Heart right ventricle (tissue), 16 donors: Measurements from ENCODE around the gene CHD6. TPM values are rescaled to one million over a fixed set of nuclear protein-coding genes. Genes with fewer than 3 reads are reported as not detected.

Experiments
- ATAC-seq, 8 donors: fragments of 200-7000 bp; cut with Tn5 transposase; one replicate each; pipeline ENCODE4 v1.9.1; 2020; ENCODE audit warnings: mild to moderate bottlenecking in 8 of 8, moderate library complexity in 8 of 8, moderate number of reproducible peaks in 1 of 8
- DNase-seq, 2 donors: peaks; one replicate each; pipeline ENCODE4 v3.0.0-alpha.2; 2020
- H3K27ac ChIP-seq, 10 donors: fragments of 200-600 bp; sonication (generic) in 2 of 10; one replicate each; pipeline versions ENCODE4 v1.5.0 to v1.8.0; 2020 to 2022; ENCODE audit warnings: mild to moderate bottlenecking in 3 of 10
- H3K27me3 ChIP-seq, 7 donors: fragments of 200-600 bp; one replicate each; pipeline ENCODE4 v1.8.0; 2021 to 2022; ENCODE audit warnings: mild to moderate bottlenecking in 2 of 7
- H3K36me3 ChIP-seq, 9 donors: fragments of 200-600 bp; sonication (generic) in 1 of 9; one replicate each; pipeline versions ENCODE4 v1.5.0 to v1.8.0; 2020 to 2022; ENCODE audit warnings: mild to moderate bottlenecking in 2 of 9
- H3K4me1 ChIP-seq, 9 donors: fragments of 200-600 bp; sonication (generic) in 1 of 9; one replicate each; pipeline versions ENCODE4 v1.5.0 to v1.8.0; 2020 to 2022; ENCODE audit warnings: mild to moderate bottlenecking in 4 of 9
- H3K4me3 ChIP-seq, 10 donors: fragments of 200-600 bp; sonication (generic) in 2 of 10; one replicate each; pipeline versions ENCODE4 v1.5.0 to v1.8.0; 2020 to 2022; ENCODE audit warnings: mild to moderate bottlenecking in 7 of 10, moderate library complexity in 2 of 10
- H3K9me3 ChIP-seq, 11 donors: fragments of 200-600 bp in 10 of 11; sonication (generic) in 2 of 11; one replicate each; pipeline versions ENCODE4 v1.5.0 to v1.8.0; 2013 to 2022; ENCODE audit warnings: mild to moderate bottlenecking in 2 of 11, control low read depth in 1 of 11, moderate library complexity in 1 of 11
- CTCF ChIP-seq, 9 donors: fragments of 200-600 bp; sonication (generic) in 2 of 9; IDR thresholded peaks; one replicate each; pipeline versions ENCODE4 v1.5.0 to v1.8.0; 2021 to 2022; ENCODE audit warnings: antibody characterized with exemption in 9 of 9, mild to moderate bottlenecking in 5 of 9, moderate library complexity in 1 of 9
- WGBS, 2 donors: extraction: QIAGEN DNeasy Blood & Tissue Kit; methylation state at CpG; one replicate each; pipeline ENCODE4 v1.1.7; 2013; ENCODE audit warnings: inconsistent platforms in 1 of 2; 5-methylcytosine and 5-hydroxymethylcytosine counted together
- intact Hi-C, 10 donors: fragments of 100-400 bp; cut with DNase I; formaldehyde crosslinking; loops; one replicate each; pipeline versions ENCODE4 v1.11.1 to v1.14.2; 2022
- polyA plus RNA-seq, 2 donors: library from polyadenylated mRNA; stranded (reverse); fragments of 200-250 nt; gene quantifications; one replicate each; pipeline ENCODE4 v1.2.3, GENCODE V29; 2013
- total RNA-seq, 10 donors: library from RNA; stranded (reverse); fragmentation: NEBNext Ultra II Directional in 3 of 10; extraction: Animal tissue kit (Norgen Biotek cat#: 25700) in 3 of 10; gene quantifications; one replicate each; pipeline versions ENCODE4 v1.2.1 to v1.2.4, GENCODE V29; 2021 to 2023
- donor health status: Arrhythmogenic right ventricular cardiomyopathy.
- donor health status: ischemic (EF 13 %, LVEDD 7.1; RV severe dilation, severe dysfunction).
- donor health status: healthy with polysubstance abuse.
- donor health status: DM: no; HTN: yes; CAD: no.
- donor health status: DM: no; HTN: no; CAD: no.
- donor health status: ischemic (EF 25% LVEDD 6.9; RV normal size, moderate dysfunction).
- donor health status: ischemic (EF 25% LVEDD 5.7; RV mildly dilated, moderate dysfunction).
- donor health status: healthy.
- donor health status: DM: yes; HTN: yes; CAD: no.
- donor health status: Ischemic cardiomyopathy.
- donor health status: ischemic (EF 35%, LVEDD 5.7; RV mildly dilated, moderate dysfunction).
- donor health status: nonischemic (EF 11% LVEDD 7.7; RV severe dilation, severe dysfunction).
- donor health status: DM: yes; HTN: yes; CAD: no.
- donor health status: PGD.
- donor health status: ischemic (EF 29% LVEDD 5.4; RV normal size, mild dysfunction).
- donor health status: nonischemic (EF 23%, LVEDD 6.1; RV moderate dilation, normal function).

The CHD6 gene
- total and polyA plus RNA-seq, 12 donors, result 3.0 to 52.9 (median 39.5) TPM

GRCh38 chr20:41407607-41408006 lies 210.6 kb downstream of the CHD6 start:
- Histone ChIP-seq H3K4me3 (no peak overlapping the region), H3K27me3 (no peaks in the 10 kb centered on the region), H3K27ac (peak overlapping the region in 1 of 10 donors; percentile 37), H3K9me3 (no peaks in the 10 kb centered on the region), H3K36me3 (peaks cover 0 to 92% (median 21%) of the 10 kb centered on the region in 9 donors), H3K4me1 (peaks cover 0 to 69% (median 55%) of the 10 kb centered on the region in 9 donors)
- WGBS, 2 donors, result 72 to 81% methylated on average over 10 of the region's 10 CpGs
- TF ChIP-seq CTCF (IDR thresholded peaks at IDR 0.05), result no peak
- no peak for ATAC-seq
- intact Hi-C loops, result loop anchor here in 2 of 10 donors (10.0 kb wide), 2 partner anchors 233 to 273 kb away; partner anchors contain the start of gene PLCG1 (in 1 of the 2)
- no peak for DNase-seq

- WGBS, 2 donors, result 89 to 94% methylated on average over 7 of the region's 7 CpGs
- Histone ChIP-seq H3K4me1 (peaks cover 0 to 65% (median 51%) of the 10 kb centered on the region in 9 donors), H3K27ac (peak overlapping the region in 4 of 10 donors; percentile 5 to 61 (median 30)), H3K27me3 (no peaks in the 10 kb centered on the region), H3K36me3 (peaks cover 0 to 90% (median 21%) of the 10 kb centered on the region in 9 donors), H3K4me3 (no peak overlapping the region), H3K9me3 (no peaks in the 10 kb centered on the region)
- intact Hi-C loops, result loop anchor here in 2 of 10 donors (10.0 kb wide), 2 partner anchors 232 to 272 kb away; partner anchors contain the start of gene PLCG1 (in 1 of the 2)
- DNase-seq, result no peak
- no peak for ATAC-seq
- TF ChIP-seq CTCF (IDR thresholded peaks at IDR 0.05), result no peak
Observed at GRCh38 chr20:41406896-41407444, 211.2 kb downstream of the CHD6 start.

- WGBS, 2 donors, result 51 to 55% methylated on average over 10 of the region's 10 CpGs
- Histone ChIP-seq H3K9me3 (no peaks in the 10 kb centered on the region), H3K36me3 (peaks cover 0 to 91% (median 21%) of the 10 kb centered on the region in 9 donors), H3K4me1 (peaks cover 0 to 59% (median 45%) of the 10 kb centered on the region in 9 donors), H3K27ac (peak overlapping the region in 4 of 10 donors; percentile 22 to 61 (median 38)), H3K27me3 (no peaks in the 10 kb centered on the region), H3K4me3 (no peak overlapping the region)
- peak in 7 of 8 donors; percentile 19 to 62 (median 56) for ATAC-seq
- DNase-seq, result no peak
- intact Hi-C loops, result loop anchor here in 2 of 10 donors (10.0 kb wide), 2 partner anchors 232 to 272 kb away; partner anchors contain the start of gene PLCG1 (in 1 of the 2)
- no peak for TF ChIP-seq CTCF (IDR thresholded peaks at IDR 0.05)
Observed at GRCh38 chr20:41406353-41406752, 211.8 kb downstream of the CHD6 start.

GRCh38 chr20:41405436-41405835 lies 212.7 kb downstream of the CHD6 start:
- Histone ChIP-seq H3K9me3 (no peaks in the 10 kb centered on the region), H3K27ac (peak overlapping the region in 3 of 10 donors; percentile 2 to 40 (median 37)), H3K4me1 (peaks cover 0 to 50% (median 39%) of the 10 kb centered on the region in 9 donors), H3K36me3 (peaks cover 0 to 84% (median 21%) of the 10 kb centered on the region in 9 donors), H3K4me3 (no peak overlapping the region), H3K27me3 (no peaks in the 10 kb centered on the region)
- intact Hi-C loops, result loop anchor here in 2 of 10 donors (10.0 kb wide), 2 partner anchors 231 to 271 kb away; partner anchors contain the start of gene PLCG1 (in 1 of the 2)
- no peak for TF ChIP-seq CTCF (IDR thresholded peaks at IDR 0.05)
- 75 to 85% methylated on average over 3 of the region's 3 CpGs for WGBS, 2 donors
- ATAC-seq, result peak in 6 of 8 donors; percentile 25 to 83 (median 57)
- no peak for DNase-seq
